Activated naive CD4-positive, alpha-beta T cell treated with anti-CD3 and anti-CD28 coated beads, Interleukin-2, amount 50 U/mL, for 72 hours (primary cell): Measurements from ENCODE around the gene SYNJ2BP. TPM values are rescaled to one million over a fixed set of nuclear protein-coding genes. Genes with fewer than 3 reads are reported as not detected.
A peak's percentile ranks its signal among the peaks of the same experiment; 100 is the strongest.

ENCODE experiments used
- ATAC-seq, 2 donors: fragments of 150-1000 bp; cut with Tn5 transposase; 2 replicates each; pipeline ENCODE4 v1.10.0; 2021; ENCODE audit warnings: mild to moderate bottlenecking in 2 of 2, moderate library complexity in 2 of 2
- DNase-seq, 2 donors: peaks; one replicate each; pipeline ENCODE4 v3.0.0; 2021 to 2022; ENCODE audit warnings: low spot score in 2 of 2
- H3K27ac Mint-ChIP-seq, 2 donors: one replicate each; pipeline ENCODE4 v1.8.0; 2022; ENCODE audit warnings: mild to moderate bottlenecking in 2 of 2, mixed read lengths in 2 of 2
- H3K36me3 Mint-ChIP-seq, 2 donors: one replicate each; pipeline ENCODE4 v1.8.0; 2022; ENCODE audit warnings: mixed read lengths in 2 of 2
- H3K9me3 Mint-ChIP-seq, 2 donors: one replicate each; pipeline ENCODE4 v1.8.0; 2022; ENCODE audit warnings: mixed read lengths in 2 of 2
- total RNA-seq, 2 donors: library from RNA; stranded (reverse); gene quantifications; one replicate each; pipeline ENCODE4 v1.2.3, GENCODE V29; 2022

Gene SYNJ2BP
- total RNA-seq, 2 donors from 2014 or later: 4.1 to 4.6 TPM

- H3K9me3 Mint-ChIP-seq: no peaks in the 10 kb centered on the region
- ATAC-seq (no peak), DNase-seq (no peak)
- peaks cover 5 to 6% of the 10 kb centered on the region in 2 donors for H3K36me3 Mint-ChIP-seq
- H3K27ac Mint-ChIP-seq: no peak overlapping the region
Observed at GRCh38 chr14:70398706-70399431, 18.0 kb downstream of the SYNJ2BP start.

- Mint-ChIP-seq H3K27ac (peak overlapping the region in 1 of 2 donors; percentile 22), H3K36me3 (peaks cover 5 to 6% of the 10 kb centered on the region in 2 donors), H3K9me3 (no peaks in the 10 kb centered on the region)
- ATAC-seq (no peak), DNase-seq (no peak)
Observed at GRCh38 chr14:70398280-70398679, 18.6 kb downstream of the SYNJ2BP start.

GRCh38 chr14:70397746-70398145 lies 19.1 kb downstream of the SYNJ2BP start:
- DNase-seq: no peak
- Mint-ChIP-seq H3K27ac (peak overlapping the region in 1 of 2 donors; percentile 22), H3K9me3 (no peaks in the 10 kb centered on the region), H3K36me3 (peaks cover 5 to 6% of the 10 kb centered on the region in 2 donors)
- no peak for ATAC-seq

- peaks cover 5 to 6% of the 10 kb centered on the region in 2 donors for H3K36me3 Mint-ChIP-seq
- DNase-seq (no peak), ATAC-seq (no peak)
- no peaks in the 10 kb centered on the region for H3K9me3 Mint-ChIP-seq
- H3K27ac Mint-ChIP-seq: no peak overlapping the region
Observed at GRCh38 chr14:70394674-70395306, 22.1 kb downstream of the SYNJ2BP start.

GRCh38 chr14:70392676-70393075 lies 24.2 kb downstream of the SYNJ2BP start:
- no peak for ATAC-seq

GRCh38 chr14:70391493-70392391 lies 25.1 kb downstream of the SYNJ2BP start:
- Mint-ChIP-seq H3K36me3 (no peaks in the 10 kb centered on the region), H3K27ac (peak overlapping the region in 1 of 2 donors; percentile 34), H3K9me3 (no peaks in the 10 kb centered on the region)
- no peak for DNase-seq
- ATAC-seq: no peak

More at GRCh38 chr14:70392676-70393075, 24.2 kb downstream of the SYNJ2BP start:
- peak overlapping the region; percentile 26 to 34 for H3K27ac Mint-ChIP-seq
- no peaks in the 10 kb centered on the region for H3K9me3 Mint-ChIP-seq
- no peak for DNase-seq
- H3K36me3 Mint-ChIP-seq: peaks cover 4% of the 10 kb centered on the region in 2 donors

- no peak for DNase-seq
- Mint-ChIP-seq H3K27ac (no peak overlapping the region), H3K36me3 (no peaks in the 10 kb centered on the region), H3K9me3 (no peaks in the 10 kb centered on the region)
- no peak for ATAC-seq
Observed at GRCh38 chr14:70382536-70382935, 34.4 kb downstream of the SYNJ2BP start.

- no peaks in the 10 kb centered on the region for H3K36me3 Mint-ChIP-seq
- H3K27ac Mint-ChIP-seq: no peak overlapping the region
- no peaks in the 10 kb centered on the region for H3K9me3 Mint-ChIP-seq
- DNase-seq: no peak
- no peak for ATAC-seq
Observed at GRCh38 chr14:70380824-70381223, 36.1 kb downstream of the SYNJ2BP start.

- DNase-seq (no peak), ATAC-seq (no peak)
- no peaks in the 10 kb centered on the region for H3K9me3 Mint-ChIP-seq
Observed at GRCh38 chr14:70378696-70379095, 38.2 kb downstream of the SYNJ2BP start.

More at GRCh38 chr14:70378696-70379095, 38.2 kb downstream of the SYNJ2BP start:
- Mint-ChIP-seq H3K36me3 (no peaks in the 10 kb centered on the region), H3K27ac (no peak overlapping the region)

Other genes starting within 250 kb of the SYNJ2BP start
- gene SLC8A3, start 228.1 kb downstream of the SYNJ2BP start, total RNA-seq: 1 to 10 TPM in 1 of 2 donors, under 1 TPM in 1; 0.09 to 2.4 TPM
- 10 to 100 TPM; 46.5 to 69.4 TPM for gene COX16, start 57.4 kb downstream of the SYNJ2BP start, total RNA-seq
- under 1 TPM in 1 of 2 donors, not detected in 1; 0.39 TPM for gene ADAM21, start 35.1 kb upstream of the SYNJ2BP start, total RNA-seq
- gene ADAM20, start 117.9 kb upstream of the SYNJ2BP start, total RNA-seq: 1 to 10 TPM in 1 of 2 donors, under 1 TPM in 1; 0.56 to 2.4 TPM
- 10 to 100 TPM; 58.8 to 80.4 TPM for gene MED6, start 183.6 kb upstream of the SYNJ2BP start, total RNA-seq
- 1 to 10 TPM; 6.2 to 6.5 TPM for gene TTC9, start 224.8 kb upstream of the SYNJ2BP start, total RNA-seq